Heart left ventricle (tissue), 13 donors: ENCODE results near the gene USP9X.

Experiments used
- CTCF ChIP-seq, 12 donors: fragments of 200-600 bp; sonication (generic) in 4 of 12; IDR thresholded peaks; one replicate each; pipeline versions ENCODE4 v1.5.0 to v1.8.0; 2018 to 2022; ENCODE audit warnings: antibody characterized with exemption in 12 of 12, mild to moderate bottlenecking in 5 of 12
- POLR2A ChIP-seq, 2 donors: fragments of 450-650 bp; IDR thresholded peaks; one replicate each; pipeline ENCODE4 v1.6.1; 2017; ENCODE audit warnings: antibody characterized with exemption in 2 of 2, mild to moderate bottlenecking in 2 of 2, moderate library complexity in 2 of 2
- donor health status: ischemic (EF 13 %, LVEDD 7.1; RV severe dilation, severe dysfunction).
- donor health status: DM: no; HTN: yes; CAD: no.
- donor health status: DM: no; HTN: no; CAD: no.
- donor health status: ischemic (EF 25% LVEDD 6.9; RV normal size, moderate dysfunction).
- donor health status: ischemic (EF 25% LVEDD 5.7; RV mildly dilated, moderate dysfunction).
- donor health status: ischemic (EF 35%, LVEDD 5.7; RV mildly dilated, moderate dysfunction).
- donor health status: nonischemic (EF 11% LVEDD 7.7; RV severe dilation, severe dysfunction).
- donor health status: DM: yes; HTN: yes; CAD: no.
- donor health status: PGD.
- donor health status: ischemic (EF 29% LVEDD 5.4; RV normal size, mild dysfunction).
- donor health status: nonischemic (EF 23%, LVEDD 6.1; RV moderate dilation, normal function).

- TF ChIP-seq CTCF (IDR thresholded peaks at IDR 0.05) = no peak
- TF ChIP-seq POLR2A (IDR thresholded peaks at IDR 0.05) = no peak
These were observed 165.6 kb downstream of the USP9X start for GRCh38 chrX:41250867-41251266.
